ENCODE data around the gene R3HCC1L.

Gene R3HCC1L

DNA sequence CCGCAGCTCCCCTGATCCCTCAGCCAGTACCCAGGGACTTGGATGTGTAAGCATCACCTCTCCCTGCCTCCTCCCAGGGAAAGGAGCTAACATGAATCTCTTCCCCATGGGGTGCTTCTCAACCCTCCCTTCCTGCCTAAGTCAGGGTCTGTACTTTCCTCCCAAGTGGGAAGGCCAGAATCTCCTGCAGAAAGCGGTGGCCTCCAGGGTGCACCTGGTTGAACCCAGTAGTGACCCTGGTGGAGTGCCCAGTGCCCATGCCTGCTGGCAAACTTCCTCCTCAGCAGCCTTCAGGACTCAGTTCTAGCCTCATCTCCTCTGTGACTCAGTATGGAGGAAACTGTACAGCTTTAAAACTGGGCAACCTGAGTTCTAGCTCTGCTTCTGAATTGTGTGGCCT, 136.3 kb downstream of the R3HCC1L start:
- no peak for TF ChIP-seq CTCF (IDR thresholded peaks at IDR 0.05; ENCODE audit: low read depth, low read length, missing control alignments)
- H3K4me3 ChIP-seq (replicated peaks; ENCODE audit: low read depth, low read length), result no peak overlapping the region

GRCh38 chr10:98272245-98272644, 137.8 kb downstream of the R3HCC1L start:
- no peak for TF ChIP-seq CTCF (IDR thresholded peaks at IDR 0.05; ENCODE audit: low read depth, low read length, missing control alignments)
- DNase-seq (ENCODE audit: extremely low read depth, low read depth), result no peak

More for the DNA sequence above, 136.3 kb downstream of the R3HCC1L start:
- no peak for DNase-seq (ENCODE audit: extremely low read depth, low read depth)

GRCh38 chr10:98272656-98273055, 138.2 kb downstream of the R3HCC1L start:
- no peak for DNase-seq (ENCODE audit: extremely low read depth, low read depth)
- TF ChIP-seq CTCF (IDR thresholded peaks at IDR 0.05; ENCODE audit: low read depth, low read length, missing control alignments), result no peak
- H3K4me3 ChIP-seq (replicated peaks; ENCODE audit: low read depth, low read length), result no peak overlapping the region

More at GRCh38 chr10:98272245-98272644, 137.8 kb downstream of the R3HCC1L start:
- no peak overlapping the region for H3K4me3 ChIP-seq (replicated peaks; ENCODE audit: low read depth, low read length)

- no peak overlapping the region for H3K4me3 ChIP-seq (replicated peaks; ENCODE audit: low read depth, low read length)
- no peak for DNase-seq (ENCODE audit: extremely low read depth, low read depth)
- no peak for TF ChIP-seq CTCF (IDR thresholded peaks at IDR 0.05; ENCODE audit: low read depth, low read length, missing control alignments)
Measured at GRCh38 chr10:98273057-98273850, 138.8 kb downstream of the R3HCC1L start.

DNA sequence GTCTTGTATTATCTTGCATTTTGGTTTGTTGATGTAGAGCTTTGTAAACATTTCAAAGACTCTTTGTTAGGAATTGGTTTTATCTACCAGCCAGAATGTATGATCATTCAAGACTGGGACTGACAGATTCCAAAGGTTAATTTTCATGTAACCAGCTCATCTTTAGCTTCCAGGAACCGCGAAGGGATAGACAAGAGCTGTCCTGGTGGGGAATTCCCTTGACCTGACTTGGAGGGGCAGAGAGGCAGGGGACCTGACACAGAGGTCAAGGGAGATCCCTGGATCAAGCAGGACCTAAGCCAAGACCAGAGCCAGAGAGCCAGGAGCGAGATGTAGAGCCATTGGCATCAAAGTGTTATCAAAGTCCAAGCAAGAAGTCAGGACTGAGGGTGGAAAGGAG, 140.1 kb downstream of the R3HCC1L start:
- H3K4me3 ChIP-seq (replicated peaks; ENCODE audit: low read depth, low read length), result no peak overlapping the region
- no peak for DNase-seq (ENCODE audit: extremely low read depth, low read depth)
- TF ChIP-seq CTCF (IDR thresholded peaks at IDR 0.05; ENCODE audit: low read depth, low read length, missing control alignments), result no peak

DNA sequence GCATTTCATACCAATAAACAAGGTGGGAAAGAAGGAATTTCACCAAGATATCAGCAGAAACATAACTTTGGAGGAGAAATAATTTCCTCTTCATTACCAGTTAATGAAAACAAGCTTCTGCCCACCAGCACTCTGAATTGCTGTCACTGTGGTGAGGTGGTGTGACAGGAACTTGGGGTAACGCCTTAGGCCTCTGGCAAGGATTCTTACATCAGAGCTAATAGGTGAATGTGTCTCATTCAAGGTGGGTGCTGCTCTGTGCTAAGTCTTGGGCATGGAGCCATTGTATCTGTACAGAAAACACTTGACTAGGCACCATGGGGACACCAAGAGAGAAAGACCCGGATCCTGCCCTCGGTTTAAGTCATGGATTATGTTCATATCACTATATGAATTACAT, 141.9 kb downstream of the R3HCC1L start:
- DNase-seq (ENCODE audit: extremely low read depth, low read depth), result no peak
- no peak for TF ChIP-seq CTCF (IDR thresholded peaks at IDR 0.05; ENCODE audit: low read depth, low read length, missing control alignments)
- no peak overlapping the region for H3K4me3 ChIP-seq (replicated peaks; ENCODE audit: low read depth, low read length)
